ENCODE data around the gene SIAH3. TPM values are rescaled to one million over a fixed set of nuclear protein-coding genes. Genes with fewer than 3 reads are reported as not detected.

SIAH3 gene
- polyA plus RNA-seq, 1 donor (not counting 4 experiments of a cell fraction or from before 2014, with no cell fraction given), result 0.12 TPM

DNA sequence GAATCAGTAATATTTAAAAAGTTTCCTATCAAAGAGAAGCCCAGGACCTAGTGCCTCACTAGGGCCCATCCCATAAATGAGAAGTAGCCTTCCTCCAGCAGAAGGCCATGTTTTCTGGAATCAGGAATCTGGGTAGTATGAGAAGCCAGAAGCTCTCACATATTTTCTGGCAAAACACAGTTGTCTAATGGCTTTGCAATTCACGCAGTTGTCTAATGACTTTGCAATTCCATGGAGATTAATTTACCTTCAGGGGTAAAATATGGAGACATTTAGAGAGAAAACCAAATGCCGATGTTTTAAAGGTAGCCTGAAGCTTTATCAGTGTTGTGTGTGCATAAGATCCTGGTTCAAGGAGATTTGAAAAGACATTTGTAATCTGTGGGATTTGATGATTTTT, 29.8 kb upstream of the SIAH3 start:
- TF ChIP-seq EZH2 (IDR thresholded peaks at IDR 0.05; ENCODE audit: low read length), result no peak
- TF ChIP-seq, protein P1, sequence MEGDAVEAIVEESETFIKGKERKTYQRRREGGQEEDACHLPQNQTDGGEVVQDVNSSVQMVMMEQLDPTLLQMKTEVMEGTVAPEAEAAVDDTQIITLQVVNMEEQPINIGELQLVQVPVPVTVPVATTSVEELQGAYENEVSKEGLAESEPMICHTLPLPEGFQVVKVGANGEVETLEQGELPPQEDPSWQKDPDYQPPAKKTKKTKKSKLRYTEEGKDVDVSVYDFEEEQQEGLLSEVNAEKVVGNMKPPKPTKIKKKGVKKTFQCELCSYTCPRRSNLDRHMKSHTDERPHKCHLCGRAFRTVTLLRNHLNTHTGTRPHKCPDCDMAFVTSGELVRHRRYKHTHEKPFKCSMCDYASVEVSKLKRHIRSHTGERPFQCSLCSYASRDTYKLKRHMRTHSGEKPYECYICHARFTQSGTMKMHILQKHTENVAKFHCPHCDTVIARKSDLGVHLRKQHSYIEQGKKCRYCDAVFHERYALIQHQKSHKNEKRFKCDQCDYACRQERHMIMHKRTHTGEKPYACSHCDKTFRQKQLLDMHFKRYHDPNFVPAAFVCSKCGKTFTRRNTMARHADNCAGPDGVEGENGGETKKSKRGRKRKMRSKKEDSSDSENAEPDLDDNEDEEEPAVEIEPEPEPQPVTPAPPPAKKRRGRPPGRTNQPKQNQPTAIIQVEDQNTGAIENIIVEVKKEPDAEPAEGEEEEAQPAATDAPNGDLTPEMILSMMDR (optimal IDR thresholded peaks at IDR 0.05 in 1 of 3, IDR thresholded peaks at IDR 0.05 in 1 of 3, conservative IDR thresholded peaks at IDR 0.05 in 1 of 3; ENCODE audit: extremely low read depth in 1 of 3, insufficient read depth in 2 of 3, low read length in 3 of 3), result no peak
- H3K27me3 ChIP-seq (ENCODE audit: control insufficient read depth, extremely low read depth, insufficient read depth, low read length), result no peaks in the 10 kb centered on the region
- FAIRE-seq (no peak), DNase-seq (ENCODE audit: low read depth, low spot score) (no peak)
- no peaks in the 10 kb centered on the region for H4K20me1 ChIP-seq (ENCODE audit: control insufficient read depth, extremely low read depth, insufficient read depth, low read length)
- H3K4me2 ChIP-seq (ENCODE audit: control insufficient read depth, extremely low read depth, insufficient read depth, low read depth, low read length), result no peak overlapping the region
- H3K9ac ChIP-seq (ENCODE audit: control insufficient read depth, extremely low read depth, insufficient read depth, low read length), result no peak overlapping the region
- no peak overlapping the region for H2AFZ ChIP-seq (ENCODE audit: control insufficient read depth, low read length)
- H3K4me3 ChIP-seq (ENCODE audit: control insufficient read depth in 2 of 3, extremely low read depth in 1 of 3, insufficient read depth in 2 of 3, low read depth in 1 of 3, low read length in 3 of 3), result no peak overlapping the region
- H3K36me3 ChIP-seq (ENCODE audit: control insufficient read depth in 2 of 2, extremely low read depth in 1 of 2, insufficient read depth in 2 of 2, low read length in 2 of 2), result no peaks in the 10 kb centered on the region
- peaks cover 5% of the 10 kb centered on the region for H3K4me1 ChIP-seq (ENCODE audit: control insufficient read depth, extremely low read depth, insufficient read depth, low read length)
- H3K9me3 ChIP-seq (ENCODE audit: control insufficient read depth, low read depth, low read length), result no peaks in the 10 kb centered on the region
- dilution Hi-C loops (cut with MboI; ENCODE audit: extremely low pct_ligation_motif_present, low sequenced_read_pairs), result no loop called here
- H3K9me1 ChIP-seq (ENCODE audit: control insufficient read depth, extremely low read depth, insufficient read depth, low read length), result no peaks in the 10 kb centered on the region
- H3K79me2 ChIP-seq (ENCODE audit: control insufficient read depth, insufficient read depth, low read length), result no peaks in the 10 kb centered on the region
- H3K27ac ChIP-seq (ENCODE audit: control insufficient read depth, insufficient read depth, low read length), result no peak overlapping the region

- DNase-seq (ENCODE audit: low read depth, low spot score) (no peak), FAIRE-seq (no peak)
- Histone ChIP-seq H3K27ac (ENCODE audit: control insufficient read depth, insufficient read depth, low read length) (no peak overlapping the region), H3K79me2 (ENCODE audit: control insufficient read depth, insufficient read depth, low read length) (no peaks in the 10 kb centered on the region), H3K9me1 (ENCODE audit: control insufficient read depth, extremely low read depth, insufficient read depth, low read length) (no peaks in the 10 kb centered on the region), H2AFZ (ENCODE audit: control insufficient read depth, low read length) (no peak overlapping the region), H3K4me3 (ENCODE audit: control insufficient read depth in 2 of 3, extremely low read depth in 1 of 3, insufficient read depth in 2 of 3, low read depth in 1 of 3, low read length in 3 of 3) (no peak overlapping the region), H3K4me2 (ENCODE audit: control insufficient read depth, extremely low read depth, insufficient read depth, low read depth, low read length) (no peak overlapping the region), H3K36me3 (ENCODE audit: control insufficient read depth in 2 of 2, extremely low read depth in 1 of 2, insufficient read depth in 2 of 2, low read length in 2 of 2) (no peaks in the 10 kb centered on the region), H4K20me1 (ENCODE audit: control insufficient read depth, extremely low read depth, insufficient read depth, low read length) (no peaks in the 10 kb centered on the region), H3K9ac (ENCODE audit: control insufficient read depth, extremely low read depth, insufficient read depth, low read length) (no peak overlapping the region), H3K4me1 (ENCODE audit: control insufficient read depth, extremely low read depth, insufficient read depth, low read length) (peaks cover 13% of the 10 kb centered on the region), H3K9me3 (ENCODE audit: control insufficient read depth, low read depth, low read length) (no peaks in the 10 kb centered on the region), H3K27me3 (ENCODE audit: control insufficient read depth, extremely low read depth, insufficient read depth, low read length) (no peaks in the 10 kb centered on the region)
- dilution Hi-C loops (cut with MboI; ENCODE audit: extremely low pct_ligation_motif_present, low sequenced_read_pairs), result no loop called here
- TF ChIP-seq EZH2 (IDR thresholded peaks at IDR 0.05; ENCODE audit: low read length), result no peak
- TF ChIP-seq, protein P1 (optimal IDR thresholded peaks at IDR 0.05 in 1 of 3, IDR thresholded peaks at IDR 0.05 in 1 of 3, conservative IDR thresholded peaks at IDR 0.05 in 1 of 3; ENCODE audit: extremely low read depth in 1 of 3, insufficient read depth in 2 of 3, low read length in 3 of 3), result no peak
Observed at GRCh38 chr13:45880242-45880641, 28.7 kb upstream of the SIAH3 start.
